Ovary (tissue), 3 donors: ENCODE results near the gene IP6K3.

Source experiments
- EP300 ChIP-seq: sonication (generic); formaldehyde crosslinking; IDR thresholded peaks from one replicate; pipeline ENCODE4 v1.6.1; 2017; ENCODE audit warnings: antibody characterized with exemption
- POLR2A ChIP-seq: fragments of 450-650 bp; IDR thresholded peaks from one replicate; pipeline ENCODE4 v1.6.1; 2017; ENCODE audit warnings: antibody characterized with exemption, mild to moderate bottlenecking, moderate library complexity
- TF ChIP-seq, protein P1 (sequence below), 3 donors: fragments of 450-650 bp in 2 of 3; fragments of 200-600 bp in 1 of 3; IDR thresholded peaks; one replicate each; pipeline versions ENCODE4 v1.5.1 to v1.8.0; 2016 to 2022; ENCODE audit warnings: antibody characterized with exemption in 3 of 3, mild to moderate bottlenecking in 1 of 3
- donor health status: DM: no; HTN: no; CAD: no.

DNA sequence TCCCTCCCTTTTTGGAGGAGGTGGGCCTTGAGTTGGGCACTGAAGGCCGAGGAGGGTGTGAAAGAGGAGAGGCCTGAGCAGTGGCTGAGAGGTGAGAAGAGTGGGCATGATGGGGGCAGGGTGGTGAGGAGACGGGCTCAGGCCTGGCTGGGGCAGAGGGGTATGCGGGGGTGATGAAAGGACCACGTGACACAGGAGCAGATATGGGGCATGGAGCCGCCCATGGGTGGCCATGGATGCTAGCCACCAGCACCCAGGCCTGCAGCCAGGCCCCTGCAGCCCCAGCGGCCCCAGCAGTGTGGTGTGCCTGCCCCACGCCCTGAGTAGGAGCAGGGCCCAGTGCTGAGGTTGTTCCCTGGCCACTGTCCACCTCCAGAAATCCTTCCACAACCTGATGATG, 61.7 kb downstream of the IP6K3 start:
- no peak for TF ChIP-seq POLR2A
- TF ChIP-seq, protein P1, sequence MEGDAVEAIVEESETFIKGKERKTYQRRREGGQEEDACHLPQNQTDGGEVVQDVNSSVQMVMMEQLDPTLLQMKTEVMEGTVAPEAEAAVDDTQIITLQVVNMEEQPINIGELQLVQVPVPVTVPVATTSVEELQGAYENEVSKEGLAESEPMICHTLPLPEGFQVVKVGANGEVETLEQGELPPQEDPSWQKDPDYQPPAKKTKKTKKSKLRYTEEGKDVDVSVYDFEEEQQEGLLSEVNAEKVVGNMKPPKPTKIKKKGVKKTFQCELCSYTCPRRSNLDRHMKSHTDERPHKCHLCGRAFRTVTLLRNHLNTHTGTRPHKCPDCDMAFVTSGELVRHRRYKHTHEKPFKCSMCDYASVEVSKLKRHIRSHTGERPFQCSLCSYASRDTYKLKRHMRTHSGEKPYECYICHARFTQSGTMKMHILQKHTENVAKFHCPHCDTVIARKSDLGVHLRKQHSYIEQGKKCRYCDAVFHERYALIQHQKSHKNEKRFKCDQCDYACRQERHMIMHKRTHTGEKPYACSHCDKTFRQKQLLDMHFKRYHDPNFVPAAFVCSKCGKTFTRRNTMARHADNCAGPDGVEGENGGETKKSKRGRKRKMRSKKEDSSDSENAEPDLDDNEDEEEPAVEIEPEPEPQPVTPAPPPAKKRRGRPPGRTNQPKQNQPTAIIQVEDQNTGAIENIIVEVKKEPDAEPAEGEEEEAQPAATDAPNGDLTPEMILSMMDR (IDR thresholded peaks at IDR 0.05) = no peak
- TF ChIP-seq EP300 = no peak
